DMS153 treated with DMSO at 0.1 percent for 48 hours (cell line): ENCODE measurements around the gene GPHN.
A peak's percentile ranks its signal among the peaks of the same experiment; 100 is the strongest.
"Not testable (repeated sequence)": the region's sequence is repeated elsewhere in the genome, so short reads cannot be mapped to it uniquely, and the experiment has no call there.

Experiments used
- DNase-seq: peaks from one replicate; lab custom pipeline; 2025; ENCODE audit not compliant: unreplicated experiment; lab: John Stamatoyannopoulos, UW

GPHN gene

GRCh38 chr14:66501592-66501991, 6.4 kb upstream of the GPHN start:
- DNase-seq, result no peak

- DNase-seq, result not testable (repeated sequence)
Observed at GRCh38 chr14:66502836-66503235, 5.1 kb upstream of the GPHN start.

GRCh38 chr14:66503532-66503931, 4.4 kb upstream of the GPHN start:
- no peak for DNase-seq

GRCh38 chr14:66507181-66507721, 696 bp upstream of the GPHN start:
- DNase-seq, result peak; percentile 68

GRCh38 chr14:66508547-66508845, 549 bp downstream of the GPHN start:
- no peak for DNase-seq

GRCh38 chr14:66508846-66509621, 1.1 kb downstream of the GPHN start:
- DNase-seq, result peak; percentile 9

- DNase-seq, result no peak
Observed at GRCh38 chr14:66509874-66510273, 1.9 kb downstream of the GPHN start.

- DNase-seq, result no peak
Observed at GRCh38 chr14:66511849-66512248, 3.9 kb downstream of the GPHN start.

GRCh38 chr14:66514213-66514612, 6.3 kb downstream of the GPHN start:
- no peak for DNase-seq

GRCh38 chr14:66530526-66530925, 22.6 kb downstream of the GPHN start:
- DNase-seq, result no peak

- no peak for DNase-seq
Observed at GRCh38 chr14:66539034-66539433, 31.1 kb downstream of the GPHN start.

- DNase-seq, result no peak
Observed at GRCh38 chr14:66540038-66540437, 32.1 kb downstream of the GPHN start.

GRCh38 chr14:66541627-66542026, 33.7 kb downstream of the GPHN start:
- no peak for DNase-seq

- no peak for DNase-seq
Observed at GRCh38 chr14:66543996-66544395, 36.0 kb downstream of the GPHN start.

GRCh38 chr14:66545191-66545590, 37.2 kb downstream of the GPHN start:
- DNase-seq, result not testable (repeated sequence)

- DNase-seq, result not testable (repeated sequence)
Observed at GRCh38 chr14:66545751-66546150, 37.8 kb downstream of the GPHN start.

- no peak for DNase-seq
Observed at GRCh38 chr14:66563731-66564130, 55.8 kb downstream of the GPHN start.

GRCh38 chr14:66568220-66568619, 60.3 kb downstream of the GPHN start:
- no peak for DNase-seq

- DNase-seq, result no peak
Observed at GRCh38 chr14:66572826-66573225, 64.9 kb downstream of the GPHN start.

- no peak for DNase-seq
Observed at GRCh38 chr14:66575014-66575413, 67.1 kb downstream of the GPHN start.

- DNase-seq, result no peak
Observed at GRCh38 chr14:66575939-66576338, 68.0 kb downstream of the GPHN start.

- not testable (repeated sequence) for DNase-seq
Observed at GRCh38 chr14:66587753-66588152, 79.8 kb downstream of the GPHN start.

- no peak for DNase-seq
Observed at GRCh38 chr14:66595394-66595793, 87.4 kb downstream of the GPHN start.
